Hematopoietic multipotent progenitor cell treated with erythropoietin and hydrocortisone succinate and interleukin-3 and kit ligand, for 4 days (in vitro differentiated cells): Measurements from ENCODE around the gene SIAH1.
"Not testable (repeated sequence)": the region's sequence is repeated elsewhere in the genome, so short reads cannot be mapped to it uniquely, and the experiment has no call there.

Source experiments
- DNase-seq: peaks from one replicate; pipeline ENCODE4 v3.0.0-alpha.2; 2015

SIAH1 gene, protein sequence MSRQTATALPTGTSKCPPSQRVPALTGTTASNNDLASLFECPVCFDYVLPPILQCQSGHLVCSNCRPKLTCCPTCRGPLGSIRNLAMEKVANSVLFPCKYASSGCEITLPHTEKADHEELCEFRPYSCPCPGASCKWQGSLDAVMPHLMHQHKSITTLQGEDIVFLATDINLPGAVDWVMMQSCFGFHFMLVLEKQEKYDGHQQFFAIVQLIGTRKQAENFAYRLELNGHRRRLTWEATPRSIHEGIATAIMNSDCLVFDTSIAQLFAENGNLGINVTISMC

GRCh38 chr16:48385253-48386150 lies at the start of gene SIAH1:
SIAH1 (minus strand) TSS chr16:48385413; CDS start chr16:48362428, 22,985 bp downstream.
- peak; percentile 93 for DNase-seq

DNA sequence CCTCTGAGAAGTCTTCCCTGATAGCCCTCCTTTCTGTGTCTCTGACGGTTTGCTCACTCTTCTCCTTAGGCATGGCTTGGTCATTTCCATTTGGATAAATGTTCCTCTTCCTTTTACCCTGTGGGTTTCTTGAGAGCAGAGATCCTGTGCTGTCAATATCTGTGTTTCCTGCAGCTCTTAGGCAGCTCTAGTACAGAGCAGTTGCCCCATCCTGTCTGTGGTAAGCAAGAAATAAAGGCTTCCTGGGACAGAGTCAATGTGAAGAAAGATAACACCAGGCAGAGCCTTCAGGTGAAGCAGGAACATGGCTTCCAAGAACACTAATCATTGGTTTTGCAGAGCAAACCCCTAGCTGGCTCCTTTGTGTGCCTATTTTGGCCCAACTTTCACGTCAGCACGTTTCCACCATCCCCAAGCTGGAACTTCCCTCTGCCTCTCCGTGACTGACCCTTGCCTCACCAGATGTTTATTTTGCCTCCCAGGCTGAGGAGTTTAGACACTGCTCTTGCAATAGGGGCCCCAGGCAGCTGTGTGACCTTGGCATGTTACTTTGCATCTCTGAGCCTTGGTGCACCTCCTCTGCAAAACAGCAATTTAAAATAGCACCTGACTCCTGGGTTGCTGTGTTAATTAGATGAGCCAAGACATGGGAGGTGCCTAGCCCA lies 49.6 kb upstream of the SIAH1 start:
- peak; percentile 49 for DNase-seq

GRCh38 chr16:48433850-48434530 lies 48.8 kb upstream of the SIAH1 start:
- no peak for DNase-seq

DNA sequence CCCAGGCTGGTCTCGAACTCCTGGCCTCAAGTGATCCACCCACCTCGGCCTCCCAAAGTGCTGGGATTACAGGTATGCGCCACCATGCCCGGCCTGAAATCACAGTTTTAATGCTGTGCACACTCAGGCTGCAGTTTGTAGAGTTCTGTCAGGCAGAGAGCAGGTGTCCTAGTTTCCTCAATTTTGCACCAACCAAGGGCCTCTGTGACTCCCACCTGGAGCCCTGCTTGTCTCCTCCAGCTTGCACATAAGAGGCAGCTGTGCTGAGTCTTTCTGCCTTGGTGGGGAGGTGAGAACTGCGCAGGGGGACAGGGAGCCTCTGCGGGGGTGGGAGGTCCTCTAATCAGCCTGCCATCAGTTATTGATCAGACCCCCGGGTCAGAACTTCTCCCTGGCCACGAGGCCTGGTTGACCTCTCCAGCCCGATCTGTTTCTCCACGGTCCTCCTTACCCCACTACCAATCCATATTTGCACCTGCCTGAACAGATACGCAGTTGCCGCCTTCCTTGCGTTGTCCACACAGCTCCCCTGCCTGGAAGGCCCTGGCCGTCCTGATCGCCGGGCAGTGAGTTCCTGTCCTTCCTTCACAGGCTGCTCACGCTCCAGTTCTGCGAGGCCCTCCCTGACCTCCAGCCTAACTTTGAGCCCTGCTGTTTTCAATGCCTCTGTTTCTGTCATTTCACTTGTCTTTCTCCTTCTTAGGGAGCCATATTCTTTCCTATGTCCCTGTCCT lies 48.1 kb upstream of the SIAH1 start:
- no peak for DNase-seq

GRCh38 chr16:48432136-48432535 lies 46.9 kb upstream of the SIAH1 start:
- DNase-seq: peak; percentile 65

DNA sequence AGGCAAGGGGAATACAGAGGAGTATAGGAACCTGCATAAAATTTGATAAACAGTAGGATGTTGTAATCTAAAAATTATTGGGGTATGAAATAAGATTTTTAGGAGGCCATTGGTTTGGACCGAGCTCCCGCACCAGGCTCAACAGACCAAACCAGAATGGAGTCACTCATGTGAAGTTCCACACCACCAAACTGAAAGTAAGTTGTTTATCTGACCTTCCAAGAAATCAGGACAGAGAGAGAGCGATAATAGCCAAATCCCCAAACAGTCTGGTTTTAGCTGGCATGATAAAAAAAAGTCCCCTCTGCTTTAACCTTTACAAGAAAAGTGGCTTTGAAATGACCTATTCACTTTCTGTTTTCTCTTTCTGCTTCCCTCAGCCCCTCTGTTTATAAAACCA lies 45.7 kb upstream of the SIAH1 start:
- no peak for DNase-seq

- no peak for DNase-seq
Observed at GRCh38 chr16:48426244-48427141, 41.3 kb upstream of the SIAH1 start.

DNA sequence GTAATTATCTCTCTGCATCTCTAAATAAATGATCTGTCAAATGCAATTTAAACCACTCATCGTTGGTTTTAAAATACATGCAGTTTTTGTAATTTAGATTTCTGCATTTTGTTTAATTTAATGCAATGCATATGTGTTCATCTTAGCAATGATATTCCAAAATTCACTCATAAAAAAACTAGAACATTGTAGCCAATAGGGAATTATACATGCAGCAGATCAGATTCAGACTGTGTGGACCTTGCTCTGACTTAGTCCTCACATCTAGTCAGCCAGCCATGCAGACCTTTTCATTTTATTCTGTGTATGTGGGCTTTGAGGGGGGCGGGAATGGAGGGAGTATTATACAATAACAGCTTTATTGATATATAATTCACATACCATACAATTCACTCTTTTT lies 37.3 kb upstream of the SIAH1 start:
- DNase-seq: no peak

GRCh38 chr16:48421741-48422140 lies 36.5 kb upstream of the SIAH1 start:
- DNase-seq: no peak

GRCh38 chr16:48420437-48420836 lies 35.2 kb upstream of the SIAH1 start:
- no peak for DNase-seq

GRCh38 chr16:48416617-48417016 lies 31.4 kb upstream of the SIAH1 start:
- not testable (repeated sequence) for DNase-seq

DNA sequence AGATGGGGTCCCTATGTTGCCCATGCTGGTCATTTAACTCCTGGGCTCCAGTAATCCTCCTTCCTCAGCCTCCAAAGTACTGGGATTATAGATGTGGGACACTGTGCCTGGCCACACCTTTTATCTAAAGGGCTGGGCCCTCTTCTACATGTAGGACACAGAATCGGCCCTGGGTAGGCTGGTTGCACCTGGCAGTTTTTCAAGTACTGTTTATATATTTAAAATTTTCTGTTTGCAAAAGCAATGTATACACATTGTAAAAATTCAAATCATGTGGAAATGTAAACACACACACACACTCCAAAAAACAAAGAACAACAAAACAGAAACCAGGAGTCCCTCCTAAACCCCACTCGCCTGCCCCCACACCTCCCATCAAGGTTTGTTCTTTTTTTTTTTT lies 28.1 kb upstream of the SIAH1 start:
- DNase-seq: no peak

DNA sequence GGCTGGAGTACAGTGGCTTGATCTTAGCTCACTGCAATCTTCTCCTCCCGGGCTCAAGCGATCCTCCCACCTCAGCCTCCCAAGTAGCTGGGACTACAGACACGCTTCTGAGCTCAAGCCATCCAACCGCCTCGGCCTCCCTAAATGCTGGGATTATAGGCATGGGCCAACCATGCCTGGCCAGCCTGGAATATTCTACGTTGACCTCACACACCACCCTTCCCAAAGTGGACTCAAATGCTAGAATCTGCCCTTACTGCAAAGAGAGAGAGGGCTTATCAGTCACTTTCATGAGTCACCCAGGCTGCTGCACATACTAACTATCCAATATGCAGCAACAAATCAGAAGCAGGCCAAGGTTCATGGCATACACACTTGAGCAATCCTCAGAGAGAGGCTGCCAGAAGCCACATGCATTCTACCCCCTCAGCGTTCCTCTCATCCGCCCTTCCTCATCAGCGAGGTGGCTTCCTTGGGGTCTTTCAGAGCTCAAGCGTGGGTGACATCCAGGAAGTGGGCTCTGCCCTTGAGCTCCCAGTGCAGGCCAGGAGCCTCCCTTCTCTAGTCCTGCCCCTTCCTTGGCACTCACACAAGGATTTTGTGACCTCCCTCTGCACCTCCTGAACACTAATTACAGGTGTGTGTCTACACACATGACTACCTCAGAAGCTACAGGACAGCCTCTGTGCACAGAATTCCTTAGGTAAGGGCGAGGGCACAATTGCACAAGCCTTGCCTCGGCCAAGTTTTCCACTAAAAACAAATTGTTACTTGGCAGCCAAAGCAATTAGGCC lies 24.8 kb upstream of the SIAH1 start:
- peak; percentile 49 for DNase-seq

GRCh38 chr16:48408688-48409087 lies 23.5 kb upstream of the SIAH1 start:
- peak; percentile 44 for DNase-seq

DNA sequence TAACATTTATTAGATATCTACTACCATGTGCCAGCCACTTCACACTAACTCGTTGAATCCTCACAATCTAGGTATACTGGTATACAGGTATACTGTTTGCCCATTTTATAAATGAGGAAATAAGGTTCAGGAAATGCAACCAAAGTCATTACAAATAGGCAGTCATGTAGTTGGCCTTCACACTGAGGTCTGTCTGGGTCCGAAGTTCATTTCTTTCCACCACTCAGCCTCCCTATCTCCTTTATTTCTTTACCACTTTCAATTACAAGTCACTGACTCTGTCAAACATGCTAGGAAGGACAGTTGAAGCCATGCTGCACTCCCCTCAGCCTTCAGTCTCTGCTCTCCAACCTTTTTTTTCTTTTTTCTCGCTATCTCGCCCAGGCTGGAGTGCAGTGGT lies 20.7 kb upstream of the SIAH1 start:
- no peak for DNase-seq

GRCh38 chr16:48405153-48405552 lies 19.9 kb upstream of the SIAH1 start:
- no peak for DNase-seq

DNA sequence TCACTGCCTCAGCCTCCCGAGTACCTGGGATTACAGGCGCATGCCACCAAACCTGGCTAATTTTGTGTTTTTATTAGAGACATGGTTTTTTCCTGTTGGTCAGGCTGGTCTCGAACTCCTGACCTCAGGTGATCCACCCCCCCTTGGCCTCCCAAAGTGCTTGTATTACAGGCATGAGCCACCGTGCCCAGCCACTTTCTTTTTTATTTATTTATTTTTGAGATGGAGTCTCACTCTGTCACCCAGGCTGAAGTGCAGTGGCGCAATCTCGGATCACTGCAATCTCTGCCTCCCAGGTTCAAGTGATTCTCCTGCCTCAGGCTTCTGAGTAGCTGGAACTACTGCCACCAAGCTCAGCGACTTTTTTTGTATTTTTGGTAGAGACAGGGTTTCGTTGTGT lies 17.3 kb upstream of the SIAH1 start:
- DNase-seq: not testable (repeated sequence)

DNA sequence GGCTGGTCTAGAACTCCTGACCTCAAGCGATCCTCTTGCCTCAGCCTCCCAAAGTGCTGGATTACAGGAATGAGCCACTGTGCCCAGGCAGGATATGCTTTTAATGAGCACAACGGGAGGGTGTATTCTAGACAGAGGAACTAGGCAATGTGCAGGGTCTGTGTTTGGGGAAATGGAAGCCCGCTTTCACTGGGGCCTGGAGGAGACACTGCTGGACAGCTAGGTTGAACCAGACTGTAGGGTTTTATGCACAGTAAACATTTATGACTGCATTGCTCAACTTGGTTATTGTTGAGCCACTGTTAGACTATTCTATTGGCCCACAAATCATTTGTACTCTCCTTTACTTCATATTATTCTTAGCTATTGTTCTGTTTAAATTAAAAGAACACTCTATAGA lies 10.2 kb upstream of the SIAH1 start:
- DNase-seq: no peak

DNA sequence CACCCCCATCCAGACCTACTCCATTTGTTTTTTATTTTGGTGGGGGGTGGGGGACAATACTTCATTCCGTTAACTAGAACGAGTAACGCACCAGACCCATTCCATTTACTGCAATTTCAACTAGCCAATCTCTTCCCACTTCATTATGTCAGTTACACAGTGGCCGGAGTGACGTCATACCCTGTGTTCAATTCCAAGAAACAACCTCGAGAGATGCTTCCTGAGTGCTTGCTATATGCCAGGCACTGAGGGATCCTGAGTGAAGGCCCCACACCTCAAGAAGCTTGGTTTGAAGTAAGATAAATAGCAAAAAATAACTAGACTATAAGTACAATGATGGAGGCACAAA lies 9.1 kb upstream of the SIAH1 start:
- no peak for DNase-seq
